ENCODE results near the gene NETO2.

Gene NETO2

DNA sequence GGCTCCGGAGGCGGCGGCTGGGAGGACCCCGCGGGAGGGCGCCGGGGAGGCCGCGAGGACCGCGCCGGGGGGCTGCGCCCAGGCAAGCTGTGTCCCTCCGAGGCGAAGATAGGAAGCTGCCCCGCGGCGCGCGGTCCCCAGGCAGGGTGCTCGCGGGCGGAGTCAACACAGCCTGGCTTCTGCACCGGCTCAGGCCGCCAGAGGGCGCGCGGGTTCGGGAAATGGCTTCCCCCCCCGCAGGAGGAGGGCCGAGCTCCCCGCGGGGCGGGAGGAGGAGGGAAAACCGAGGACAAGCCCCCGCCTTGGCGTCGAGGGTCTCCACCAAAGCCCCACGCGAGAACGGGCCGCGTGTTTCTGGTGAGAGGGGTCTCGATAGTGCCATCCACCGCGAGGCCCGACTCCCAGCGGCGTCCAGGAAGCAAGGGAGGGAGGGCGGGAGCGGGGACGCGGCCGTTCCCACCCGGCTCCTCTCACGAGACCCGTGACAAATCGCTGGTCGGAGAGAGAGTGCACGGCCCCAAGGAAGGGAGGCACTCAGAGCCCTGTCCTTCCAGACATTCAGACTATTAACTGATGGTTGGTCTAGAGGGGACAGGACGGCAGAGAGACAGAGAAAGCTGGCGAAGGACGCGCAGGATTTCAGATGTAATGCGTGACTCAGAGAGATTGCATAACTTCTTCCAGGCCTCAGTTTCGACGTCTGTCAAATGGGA, 105.8 kb downstream of the NETO2 start (continued):
- TF ChIP-seq, protein P1, sequence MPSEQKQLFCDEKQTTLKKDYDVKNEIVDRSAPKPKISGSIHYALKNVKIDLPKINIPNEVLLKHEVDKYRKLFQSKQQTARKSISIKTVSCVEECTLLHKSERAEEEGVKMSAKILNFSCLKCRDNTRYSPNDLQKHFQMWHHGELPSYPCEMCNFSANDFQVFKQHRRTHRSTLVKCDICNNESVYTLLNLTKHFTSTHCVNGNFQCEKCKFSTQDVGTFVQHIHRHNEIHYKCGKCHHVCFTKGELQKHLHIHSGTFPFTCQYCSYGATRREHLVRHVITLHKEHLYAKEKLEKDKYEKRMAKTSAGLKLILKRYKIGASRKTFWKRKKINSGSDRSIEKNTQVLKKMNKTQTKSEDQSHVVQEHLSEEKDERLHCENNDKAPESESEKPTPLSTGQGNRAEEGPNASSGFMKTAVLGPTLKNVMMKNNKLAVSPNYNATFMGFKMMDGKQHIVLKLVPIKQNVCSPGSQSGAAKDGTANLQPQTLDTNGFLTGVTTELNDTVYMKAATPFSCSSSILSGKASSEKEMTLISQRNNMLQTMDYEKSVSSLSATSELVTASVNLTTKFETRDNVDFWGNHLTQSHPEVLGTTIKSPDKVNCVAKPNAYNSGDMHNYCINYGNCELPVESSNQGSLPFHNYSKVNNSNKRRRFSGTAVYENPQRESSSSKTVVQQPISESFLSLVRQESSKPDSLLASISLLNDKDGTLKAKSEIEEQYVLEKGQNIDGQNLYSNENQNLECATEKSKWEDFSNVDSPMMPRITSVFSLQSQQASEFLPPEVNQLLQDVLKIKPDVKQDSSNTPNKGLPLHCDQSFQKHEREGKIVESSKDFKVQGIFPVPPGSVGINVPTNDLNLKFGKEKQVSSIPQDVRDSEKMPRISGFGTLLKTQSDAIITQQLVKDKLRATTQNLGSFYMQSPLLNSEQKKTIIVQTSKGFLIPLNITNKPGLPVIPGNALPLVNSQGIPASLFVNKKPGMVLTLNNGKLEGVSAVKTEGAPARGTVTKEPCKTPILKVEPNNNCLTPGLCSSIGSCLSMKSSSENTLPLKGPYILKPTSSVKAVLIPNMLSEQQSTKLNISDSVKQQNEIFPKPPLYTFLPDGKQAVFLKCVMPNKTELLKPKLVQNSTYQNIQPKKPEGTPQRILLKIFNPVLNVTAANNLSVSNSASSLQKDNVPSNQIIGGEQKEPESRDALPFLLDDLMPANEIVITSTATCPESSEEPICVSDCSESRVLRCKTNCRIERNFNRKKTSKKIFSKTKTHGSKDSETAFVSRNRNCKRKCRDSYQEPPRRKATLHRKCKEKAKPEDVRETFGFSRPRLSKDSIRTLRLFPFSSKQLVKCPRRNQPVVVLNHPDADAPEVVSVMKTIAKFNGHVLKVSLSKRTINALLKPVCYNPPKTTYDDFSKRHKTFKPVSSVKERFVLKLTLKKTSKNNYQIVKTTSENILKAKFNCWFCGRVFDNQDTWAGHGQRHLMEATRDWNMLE (tag by site-specific recombination; conservative IDR thresholded peaks at IDR 0.05; ENCODE audit: low read depth) = no peak
- TF ChIP-seq ZNF560 (tag by site-specific recombination; IDR thresholded peaks at IDR 0.05; ENCODE audit: borderline replicate concordance) = no peak
- TF ChIP-seq ZNF660 (tag by site-specific recombination; IDR thresholded peaks at IDR 0.05) = peak; percentile 71; the same call in 1 of the 2 replicates
- TF ChIP-seq, protein P2, sequence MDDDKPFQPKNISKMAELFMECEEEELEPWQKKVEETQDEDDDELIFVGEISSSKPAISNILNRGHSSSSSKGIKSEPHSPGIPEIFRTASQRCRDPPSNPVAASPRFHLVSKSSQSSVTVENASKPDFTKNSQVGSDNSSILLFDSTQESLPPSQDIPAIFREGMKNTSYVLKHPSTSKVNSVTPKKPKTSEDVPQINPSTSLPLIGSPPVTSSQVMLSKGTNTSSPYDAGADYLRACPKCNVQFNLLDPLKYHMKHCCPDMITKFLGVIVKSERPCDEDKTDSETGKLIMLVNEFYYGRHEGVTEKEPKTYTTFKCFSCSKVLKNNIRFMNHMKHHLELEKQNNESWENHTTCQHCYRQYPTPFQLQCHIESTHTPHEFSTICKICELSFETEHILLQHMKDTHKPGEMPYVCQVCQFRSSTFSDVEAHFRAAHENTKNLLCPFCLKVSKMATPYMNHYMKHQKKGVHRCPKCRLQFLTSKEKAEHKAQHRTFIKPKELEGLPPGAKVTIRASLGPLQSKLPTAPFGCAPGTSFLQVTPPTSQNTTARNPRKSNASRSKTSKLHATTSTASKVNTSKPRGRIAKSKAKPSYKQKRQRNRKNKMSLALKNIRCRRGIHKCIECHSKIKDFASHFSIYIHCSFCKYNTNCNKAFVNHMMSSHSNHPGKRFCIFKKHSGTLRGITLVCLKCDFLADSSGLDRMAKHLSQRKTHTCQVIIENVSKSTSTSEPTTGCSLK (tag by site-specific recombination; IDR thresholded peaks at IDR 0.05) = no peak
- TF ChIP-seq, protein P3, sequence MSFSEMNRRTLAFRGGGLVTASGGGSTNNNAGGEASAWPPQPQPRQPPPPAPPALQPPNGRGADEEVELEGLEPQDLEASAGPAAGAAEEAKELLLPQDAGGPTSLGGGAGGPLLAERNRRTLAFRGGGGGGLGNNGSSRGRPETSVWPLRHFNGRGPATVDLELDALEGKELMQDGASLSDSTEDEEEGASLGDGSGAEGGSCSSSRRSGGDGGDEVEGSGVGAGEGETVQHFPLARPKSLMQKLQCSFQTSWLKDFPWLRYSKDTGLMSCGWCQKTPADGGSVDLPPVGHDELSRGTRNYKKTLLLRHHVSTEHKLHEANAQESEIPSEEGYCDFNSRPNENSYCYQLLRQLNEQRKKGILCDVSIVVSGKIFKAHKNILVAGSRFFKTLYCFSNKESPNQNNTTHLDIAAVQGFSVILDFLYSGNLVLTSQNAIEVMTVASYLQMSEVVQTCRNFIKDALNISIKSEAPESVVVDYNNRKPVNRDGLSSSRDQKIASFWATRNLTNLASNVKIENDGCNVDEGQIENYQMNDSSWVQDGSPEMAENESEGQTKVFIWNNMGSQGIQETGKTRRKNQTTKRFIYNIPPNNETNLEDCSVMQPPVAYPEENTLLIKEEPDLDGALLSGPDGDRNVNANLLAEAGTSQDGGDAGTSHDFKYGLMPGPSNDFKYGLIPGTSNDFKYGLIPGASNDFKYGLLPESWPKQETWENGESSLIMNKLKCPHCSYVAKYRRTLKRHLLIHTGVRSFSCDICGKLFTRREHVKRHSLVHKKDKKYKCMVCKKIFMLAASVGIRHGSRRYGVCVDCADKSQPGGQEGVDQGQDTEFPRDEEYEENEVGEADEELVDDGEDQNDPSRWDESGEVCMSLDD (tag by site-specific recombination; IDR thresholded peaks at IDR 0.05) = no peak
- TF ChIP-seq KLF8 (tag by site-specific recombination; IDR thresholded peaks at IDR 0.05) = peak; percentile 43; the same call in 1 of the 2 replicates
- no peak for TF ChIP-seq ZNF626 (tag by site-specific recombination; IDR thresholded peaks at IDR 0.05)
- TF ChIP-seq KLF16 (tag by site-specific recombination; IDR thresholded peaks at IDR 0.05) = peak; percentile 73
- TF ChIP-seq ZFHX2 (tag by site-specific recombination; conservative IDR thresholded peaks at IDR 0.05) = peak; percentile 38
- TF ChIP-seq, protein P4, sequence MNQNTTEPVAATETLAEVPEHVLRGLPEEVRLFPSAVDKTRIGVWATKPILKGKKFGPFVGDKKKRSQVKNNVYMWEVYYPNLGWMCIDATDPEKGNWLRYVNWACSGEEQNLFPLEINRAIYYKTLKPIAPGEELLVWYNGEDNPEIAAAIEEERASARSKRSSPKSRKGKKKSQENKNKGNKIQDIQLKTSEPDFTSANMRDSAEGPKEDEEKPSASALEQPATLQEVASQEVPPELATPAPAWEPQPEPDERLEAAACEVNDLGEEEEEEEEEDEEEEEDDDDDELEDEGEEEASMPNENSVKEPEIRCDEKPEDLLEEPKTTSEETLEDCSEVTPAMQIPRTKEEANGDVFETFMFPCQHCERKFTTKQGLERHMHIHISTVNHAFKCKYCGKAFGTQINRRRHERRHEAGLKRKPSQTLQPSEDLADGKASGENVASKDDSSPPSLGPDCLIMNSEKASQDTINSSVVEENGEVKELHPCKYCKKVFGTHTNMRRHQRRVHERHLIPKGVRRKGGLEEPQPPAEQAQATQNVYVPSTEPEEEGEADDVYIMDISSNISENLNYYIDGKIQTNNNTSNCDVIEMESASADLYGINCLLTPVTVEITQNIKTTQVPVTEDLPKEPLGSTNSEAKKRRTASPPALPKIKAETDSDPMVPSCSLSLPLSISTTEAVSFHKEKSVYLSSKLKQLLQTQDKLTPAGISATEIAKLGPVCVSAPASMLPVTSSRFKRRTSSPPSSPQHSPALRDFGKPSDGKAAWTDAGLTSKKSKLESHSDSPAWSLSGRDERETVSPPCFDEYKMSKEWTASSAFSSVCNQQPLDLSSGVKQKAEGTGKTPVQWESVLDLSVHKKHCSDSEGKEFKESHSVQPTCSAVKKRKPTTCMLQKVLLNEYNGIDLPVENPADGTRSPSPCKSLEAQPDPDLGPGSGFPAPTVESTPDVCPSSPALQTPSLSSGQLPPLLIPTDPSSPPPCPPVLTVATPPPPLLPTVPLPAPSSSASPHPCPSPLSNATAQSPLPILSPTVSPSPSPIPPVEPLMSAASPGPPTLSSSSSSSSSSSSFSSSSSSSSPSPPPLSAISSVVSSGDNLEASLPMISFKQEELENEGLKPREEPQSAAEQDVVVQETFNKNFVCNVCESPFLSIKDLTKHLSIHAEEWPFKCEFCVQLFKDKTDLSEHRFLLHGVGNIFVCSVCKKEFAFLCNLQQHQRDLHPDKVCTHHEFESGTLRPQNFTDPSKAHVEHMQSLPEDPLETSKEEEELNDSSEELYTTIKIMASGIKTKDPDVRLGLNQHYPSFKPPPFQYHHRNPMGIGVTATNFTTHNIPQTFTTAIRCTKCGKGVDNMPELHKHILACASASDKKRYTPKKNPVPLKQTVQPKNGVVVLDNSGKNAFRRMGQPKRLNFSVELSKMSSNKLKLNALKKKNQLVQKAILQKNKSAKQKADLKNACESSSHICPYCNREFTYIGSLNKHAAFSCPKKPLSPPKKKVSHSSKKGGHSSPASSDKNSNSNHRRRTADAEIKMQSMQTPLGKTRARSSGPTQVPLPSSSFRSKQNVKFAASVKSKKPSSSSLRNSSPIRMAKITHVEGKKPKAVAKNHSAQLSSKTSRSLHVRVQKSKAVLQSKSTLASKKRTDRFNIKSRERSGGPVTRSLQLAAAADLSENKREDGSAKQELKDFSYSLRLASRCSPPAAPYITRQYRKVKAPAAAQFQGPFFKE (tag by site-specific recombination; IDR thresholded peaks at IDR 0.05; ENCODE audit: borderline replicate concordance) = no peak
- TF ChIP-seq ZBTB8A (tag by site-specific recombination; IDR thresholded peaks at IDR 0.05) = peak; percentile 38; the same call in 1 of the 2 replicates
- 0 out of 2 replicates have a peak, but pooled peaks have one; percentile 42 for TF ChIP-seq ZNF394 (tag by site-specific recombination; IDR thresholded peaks at IDR 0.05; ENCODE audit: borderline replicate concordance)
- TF ChIP-seq YY1 (tag by site-specific recombination; IDR thresholded peaks at IDR 0.05) = peak; percentile 54; the same call in 1 of the 2 replicates
- peak; percentile 39; the same call in 1 of the 2 replicates for TF ChIP-seq ZNF184 (tag by site-specific recombination; IDR thresholded peaks at IDR 0.05)
- TF ChIP-seq ZNF623 (tag by site-specific recombination; IDR thresholded peaks at IDR 0.05) = no peak
